Mucosa of rectum (tissue), 2 donors: ENCODE results near the gene PSMF1.

Experiments used
- H3K27ac ChIP-seq, 2 donors: one replicate each; pipeline ENCODE4 v1.7.0; 2013; ENCODE audit warnings: inconsistent platforms in 2 of 2, low read depth in 2 of 2, low read length in 2 of 2
- H3K27me3 ChIP-seq, 2 donors: one replicate each; pipeline ENCODE4 v1.7.0; 2013; ENCODE audit warnings: low read length in 2 of 2; ENCODE audit not compliant: control insufficient read depth in 2 of 2, insufficient read depth in 2 of 2
- H3K36me3 ChIP-seq, 2 donors: one replicate each; pipeline ENCODE4 v1.7.0; 2013; ENCODE audit warnings: low read length in 2 of 2; ENCODE audit not compliant: control insufficient read depth in 2 of 2, insufficient read depth in 2 of 2
- H3K4me1 ChIP-seq, 2 donors: one replicate each; pipeline ENCODE4 v1.7.0; 2013; ENCODE audit warnings: low read length in 2 of 2, mild to moderate bottlenecking in 1 of 2; ENCODE audit not compliant: control insufficient read depth in 2 of 2, insufficient read depth in 2 of 2
- H3K4me3 ChIP-seq, 2 donors: one replicate each; pipeline ENCODE4 v1.7.0; 2013; ENCODE audit warnings: low read length in 2 of 2
- H3K9ac ChIP-seq, 2 donors: one replicate each; pipeline ENCODE4 v1.7.0; 2013; ENCODE audit warnings: low read length in 2 of 2, low read depth in 1 of 2, mild to moderate bottlenecking in 1 of 2
- H3K9me3 ChIP-seq, 2 donors: one replicate each; pipeline ENCODE4 v1.7.0; 2013; ENCODE audit warnings: low read length in 2 of 2; ENCODE audit not compliant: control insufficient read depth in 2 of 2
- donor health status: healthy.
- donor health status: Normal muscosa, but diverticular disease.

The PSMF1 gene

DNA sequence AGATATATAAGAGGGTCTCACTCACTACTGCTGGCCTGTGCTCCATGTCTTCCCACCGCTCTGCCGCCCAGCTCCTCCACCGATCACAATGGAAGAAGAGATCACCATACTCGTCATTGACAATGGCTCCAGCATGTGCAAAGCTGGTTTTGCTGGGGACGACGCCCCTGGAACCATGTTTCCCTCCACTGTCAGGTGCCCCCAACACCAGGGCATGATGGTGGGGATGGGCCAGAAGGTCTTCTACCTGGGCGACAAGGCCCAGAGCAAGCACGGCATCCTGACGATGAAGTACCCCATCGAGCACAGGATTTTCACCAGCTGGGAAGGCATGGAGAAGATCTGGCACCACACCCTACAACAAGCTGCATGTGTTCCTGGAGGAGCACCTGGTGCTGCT, 42.1 kb downstream of the PSMF1 start:
- no peak overlapping the region for H3K27ac ChIP-seq
- no peaks in the 10 kb centered on the region for H3K27me3 ChIP-seq
- no peaks in the 10 kb centered on the region for H3K4me1 ChIP-seq
- no peak overlapping the region for H3K4me3 ChIP-seq
- peaks cover 46 to 55% of the 10 kb centered on the region in 2 donors for H3K36me3 ChIP-seq
- H3K9ac ChIP-seq: no peak overlapping the region
- H3K9me3 ChIP-seq: no peaks in the 10 kb centered on the region

DNA sequence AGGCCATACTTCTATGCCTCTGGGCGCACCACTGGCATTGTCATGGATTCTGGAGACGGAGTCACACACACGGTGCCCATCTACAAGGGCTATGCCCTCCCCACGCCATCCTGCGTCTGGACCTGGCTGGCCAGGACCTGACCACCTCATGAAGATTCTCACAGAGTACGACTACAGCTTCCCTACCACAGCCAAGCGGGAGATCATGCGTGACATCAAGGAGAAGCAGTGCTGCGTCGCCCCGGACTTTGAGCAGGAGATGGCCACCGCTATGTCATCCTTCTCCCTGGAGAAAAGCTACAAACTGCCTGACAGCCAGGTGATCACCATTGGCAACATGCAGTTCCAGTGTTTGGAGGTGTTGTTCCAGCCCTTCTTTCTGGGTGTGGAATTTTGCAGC, 42.6 kb downstream of the PSMF1 start:
- Histone ChIP-seq H3K9ac (no peak overlapping the region), H3K4me3 (no peak overlapping the region), H3K4me1 (no peaks in the 10 kb centered on the region), H3K9me3 (no peaks in the 10 kb centered on the region), H3K27ac (no peak overlapping the region), H3K36me3 (peaks cover 49 to 58% of the 10 kb centered on the region in 2 donors), H3K27me3 (no peaks in the 10 kb centered on the region)

DNA sequence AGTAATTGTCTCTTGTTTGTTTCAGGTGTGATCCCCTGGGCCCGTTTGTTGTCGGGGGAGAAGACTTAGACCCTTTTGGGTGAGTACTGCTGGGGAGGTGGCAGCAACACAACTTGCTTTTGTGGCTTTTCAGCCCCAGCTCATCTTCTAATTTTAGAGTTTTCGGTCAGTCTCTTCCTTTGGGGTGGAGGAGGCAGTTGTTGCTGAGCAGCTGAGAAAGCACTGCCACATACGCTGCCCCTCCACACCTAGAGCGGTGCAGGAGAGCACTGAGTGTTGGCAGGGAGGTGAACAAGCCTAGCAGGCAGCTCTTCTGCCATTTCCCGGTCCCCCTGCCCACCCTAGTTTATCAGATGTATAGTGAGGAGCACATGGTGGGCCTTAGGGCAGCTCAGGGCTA, 44.7 kb downstream of the PSMF1 start:
- H3K9ac ChIP-seq: no peak overlapping the region
- H3K4me1 ChIP-seq: no peaks in the 10 kb centered on the region
- no peak overlapping the region for H3K27ac ChIP-seq
- H3K27me3 ChIP-seq: no peaks in the 10 kb centered on the region
- H3K4me3 ChIP-seq: no peak overlapping the region
- peaks cover 66 to 79% of the 10 kb centered on the region in 2 donors for H3K36me3 ChIP-seq
- no peaks in the 10 kb centered on the region for H3K9me3 ChIP-seq

DNA sequence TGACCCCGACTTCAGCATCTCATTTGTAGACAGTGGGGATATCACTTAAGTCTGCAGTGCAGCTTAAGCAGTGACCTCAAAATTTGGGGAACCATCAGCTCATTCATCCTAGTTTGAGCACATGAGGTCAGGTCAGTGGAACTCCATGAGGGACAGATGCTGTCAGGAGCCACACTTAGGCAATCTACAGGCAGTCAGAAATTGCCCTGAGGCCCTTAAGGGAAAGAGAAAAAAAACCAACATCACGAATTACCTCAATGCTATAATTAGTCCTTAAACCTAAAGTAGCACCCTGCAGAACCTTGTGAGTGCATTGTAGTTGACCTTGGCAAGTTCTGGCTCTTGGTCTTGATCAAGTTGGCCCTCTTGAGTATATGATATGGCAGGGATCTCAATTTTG, 45.3 kb downstream of the PSMF1 start:
- H3K4me3 ChIP-seq: no peak overlapping the region
- no peaks in the 10 kb centered on the region for H3K9me3 ChIP-seq
- no peak overlapping the region for H3K9ac ChIP-seq
- H3K27me3 ChIP-seq: no peaks in the 10 kb centered on the region
- H3K27ac ChIP-seq: no peak overlapping the region
- no peaks in the 10 kb centered on the region for H3K4me1 ChIP-seq
- peaks cover 70 to 85% of the 10 kb centered on the region in 2 donors for H3K36me3 ChIP-seq

DNA sequence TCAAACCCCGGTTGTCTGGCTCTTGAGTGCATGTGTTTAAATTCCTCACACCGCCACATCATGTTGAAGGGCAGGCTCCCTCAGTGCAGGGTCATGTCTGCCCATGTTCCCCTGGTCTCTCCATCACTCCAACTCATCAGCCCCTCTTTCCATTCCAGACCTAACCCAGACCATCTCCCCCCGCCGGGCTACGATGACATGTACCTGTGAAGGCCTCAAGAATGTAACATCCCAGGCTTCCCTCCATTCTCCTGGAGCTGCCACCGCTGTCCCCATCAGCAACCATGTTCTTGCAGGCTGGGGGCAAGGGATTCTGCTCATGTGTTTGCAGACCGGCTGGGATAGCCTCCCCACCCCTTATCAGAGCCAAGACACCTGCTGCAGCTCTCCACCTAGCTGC, 46.5 kb downstream of the PSMF1 start:
- H3K27me3 ChIP-seq: no peaks in the 10 kb centered on the region
- H3K4me3 ChIP-seq: no peak overlapping the region
- H3K9me3 ChIP-seq: no peaks in the 10 kb centered on the region
- H3K36me3 ChIP-seq: peaks cover 81 to 96% of the 10 kb centered on the region in 2 donors
- no peaks in the 10 kb centered on the region for H3K4me1 ChIP-seq
- H3K27ac ChIP-seq: no peak overlapping the region
- no peak overlapping the region for H3K9ac ChIP-seq

DNA sequence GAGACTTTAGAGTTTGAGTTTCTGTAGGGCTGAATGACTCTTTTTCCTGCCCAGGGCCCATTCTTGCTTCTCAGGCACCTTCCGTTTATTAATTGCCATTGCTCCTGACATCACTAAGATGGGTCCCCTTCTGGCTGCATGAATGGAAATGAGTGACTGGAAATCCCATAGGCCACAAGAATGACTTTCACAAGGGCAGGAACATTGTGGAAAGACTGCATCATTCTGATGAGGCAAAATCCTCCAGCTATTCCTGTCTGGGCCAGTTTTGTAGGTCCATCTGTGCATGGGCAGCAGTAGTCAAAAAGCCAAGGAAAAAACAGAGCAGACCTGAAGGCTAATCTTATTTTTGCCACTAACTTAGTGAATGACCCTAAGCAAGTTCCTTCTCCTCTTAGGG, 47.1 kb downstream of the PSMF1 start:
- Histone ChIP-seq H3K36me3 (peaks cover 77 to 95% of the 10 kb centered on the region in 2 donors), H3K9ac (no peak overlapping the region)

DNA sequence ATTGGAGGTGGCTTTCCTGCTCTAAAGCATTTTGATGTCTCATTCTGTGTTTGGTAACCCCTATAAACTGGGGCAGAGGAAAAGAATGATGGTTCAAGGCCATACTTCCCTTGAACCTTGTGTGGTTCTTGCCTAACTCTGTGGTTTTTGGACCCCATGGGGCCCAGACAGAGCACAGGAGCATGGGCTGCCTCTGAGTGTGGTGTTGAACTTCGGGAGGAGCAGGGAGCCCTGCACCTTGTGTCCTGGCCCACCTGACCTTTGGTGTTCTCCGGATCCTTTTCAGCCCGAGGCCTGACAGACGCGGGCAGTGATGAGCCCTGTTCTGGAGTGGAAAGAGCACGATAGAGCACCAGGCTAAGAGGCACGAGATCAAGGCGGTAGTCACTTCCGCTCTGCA, 47.5 kb downstream of the PSMF1 start:
- no peaks in the 10 kb centered on the region for H3K27me3 ChIP-seq

More for the DNA sequence above, 47.1 kb downstream of the PSMF1 start:
- H3K27ac ChIP-seq: no peak overlapping the region
- no peaks in the 10 kb centered on the region for H3K27me3 ChIP-seq
- H3K9me3 ChIP-seq: no peaks in the 10 kb centered on the region
- H3K4me1 ChIP-seq: no peaks in the 10 kb centered on the region
- H3K4me3 ChIP-seq: no peak overlapping the region

DNA sequence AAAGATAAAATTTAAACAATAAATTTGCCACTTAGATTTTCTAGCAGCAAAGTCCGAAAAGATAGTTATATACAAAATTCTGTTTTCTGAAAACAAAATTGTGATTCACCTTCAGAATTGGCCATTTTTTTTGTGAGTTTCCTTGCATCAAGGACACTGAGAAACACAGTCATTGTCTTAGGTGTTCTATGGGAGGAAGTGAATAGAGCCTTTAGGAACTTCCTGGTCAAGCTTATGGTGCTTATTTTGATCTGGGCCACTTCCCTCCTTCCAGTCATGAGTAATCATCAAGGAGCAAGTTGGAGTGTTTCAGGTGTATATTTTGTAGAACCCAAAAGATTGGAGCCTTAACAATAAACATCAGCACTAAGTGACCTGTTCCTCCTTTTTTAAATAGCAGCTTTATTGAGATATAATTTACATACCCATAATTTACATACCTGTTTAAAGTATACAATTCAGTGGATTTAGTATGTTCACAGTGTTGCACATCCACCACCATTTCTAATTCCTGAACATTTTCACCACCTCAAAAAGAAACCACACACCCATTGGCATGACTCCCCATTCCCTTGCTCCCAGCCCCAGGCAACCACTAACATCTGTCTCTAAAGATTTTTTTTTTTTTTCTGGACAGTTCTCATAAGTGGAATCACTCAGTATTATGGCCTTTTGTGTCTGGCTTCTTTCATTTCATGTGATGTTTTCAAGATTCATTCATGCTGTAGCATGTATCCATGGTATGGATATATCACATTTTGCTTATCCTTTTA, 48.7 kb downstream of the PSMF1 start:
- no peak overlapping the region for H3K4me3 ChIP-seq
- no peak overlapping the region for H3K9ac ChIP-seq
- no peaks in the 10 kb centered on the region for H3K9me3 ChIP-seq
- peaks cover 75 to 94% of the 10 kb centered on the region in 2 donors for H3K36me3 ChIP-seq
- no peaks in the 10 kb centered on the region for H3K4me1 ChIP-seq
- H3K27ac ChIP-seq: no peak overlapping the region
- H3K27me3 ChIP-seq: no peaks in the 10 kb centered on the region

More for the DNA sequence above, 47.5 kb downstream of the PSMF1 start:
- no peak overlapping the region for H3K4me3 ChIP-seq
- H3K36me3 ChIP-seq: peaks cover 75 to 95% of the 10 kb centered on the region in 2 donors
- no peak overlapping the region for H3K9ac ChIP-seq
- no peak overlapping the region for H3K27ac ChIP-seq
- no peaks in the 10 kb centered on the region for H3K9me3 ChIP-seq
- no peaks in the 10 kb centered on the region for H3K4me1 ChIP-seq

DNA sequence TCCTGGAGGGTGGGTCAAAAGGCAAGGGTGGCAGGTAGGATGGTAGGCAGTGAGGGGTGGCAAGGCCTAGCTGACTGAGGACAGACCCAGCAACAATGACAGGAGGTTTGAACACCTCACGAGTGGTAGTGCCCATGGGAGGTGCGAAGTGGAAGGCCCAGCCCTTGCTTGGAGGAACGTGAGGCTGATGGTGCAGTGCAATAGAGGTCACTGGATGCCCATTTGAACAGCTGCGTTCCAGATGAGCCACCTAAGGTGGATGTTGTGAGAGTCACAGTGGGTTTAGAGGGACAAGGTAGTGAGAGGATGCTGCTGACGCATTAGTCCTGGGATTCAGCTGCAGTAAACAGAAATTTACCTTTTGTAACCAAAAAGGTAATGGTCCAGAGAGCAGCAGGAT, 50.8 kb downstream of the PSMF1 start:
- Histone ChIP-seq H3K27ac (no peak overlapping the region), H3K27me3 (no peaks in the 10 kb centered on the region), H3K9ac (no peak overlapping the region), H3K4me1 (no peaks in the 10 kb centered on the region), H3K4me3 (no peak overlapping the region), H3K9me3 (no peaks in the 10 kb centered on the region), H3K36me3 (peaks cover 61 to 82% of the 10 kb centered on the region in 2 donors)

DNA sequence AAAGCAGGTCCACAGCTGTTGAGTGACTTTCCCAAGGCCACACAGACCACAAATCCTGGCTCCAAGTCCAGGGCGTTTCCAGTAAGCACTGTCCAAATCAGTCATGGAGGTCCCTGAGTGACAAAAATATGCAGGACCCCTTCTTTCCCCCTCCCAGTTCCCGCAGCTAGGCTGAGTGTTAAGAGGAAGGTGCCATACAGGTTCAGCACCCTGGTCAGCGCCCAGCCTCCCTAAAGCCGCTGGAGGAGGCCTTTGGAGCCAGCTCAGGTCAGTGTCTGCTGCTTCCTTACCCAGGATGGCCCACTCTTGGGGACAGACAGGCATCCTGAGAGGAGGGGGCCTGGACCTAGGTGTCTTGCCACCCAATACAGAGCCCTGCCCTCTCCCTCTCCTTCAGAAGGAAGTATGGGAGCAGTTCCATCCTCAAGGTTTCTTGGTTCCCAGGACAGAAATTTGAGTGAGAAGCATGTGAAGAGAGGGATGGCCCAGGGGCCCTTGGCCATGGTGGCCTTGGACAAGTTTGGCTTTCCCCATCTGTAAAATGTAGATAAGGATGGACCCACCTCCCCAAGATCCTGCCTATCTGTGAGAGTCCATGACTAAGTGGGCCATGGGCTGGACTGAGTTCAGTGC, 53.2 kb downstream of the PSMF1 start:
- Histone ChIP-seq H3K27me3 (no peaks in the 10 kb centered on the region), H3K9ac (no peak overlapping the region), H3K4me3 (no peak overlapping the region), H3K9me3 (no peaks in the 10 kb centered on the region), H3K4me1 (no peaks in the 10 kb centered on the region), H3K36me3 (peaks cover 37 to 65% of the 10 kb centered on the region in 2 donors), H3K27ac (no peak overlapping the region)
